T follicular helper cell (primary cell): ENCODE measurements around the gene C10orf95.
A peak's percentile ranks its signal among the peaks of the same experiment; 100 is the strongest.
"Not testable (repeated sequence)": the region's sequence is repeated elsewhere in the genome, so short reads cannot be mapped to it uniquely, and the experiment has no call there.

Experiments used
- DNase-seq: peaks from one replicate; pipeline ENCODE4 v3.0.0-alpha.2; 2020; ENCODE audit warnings: low read depth

The C10orf95 gene

GRCh38 chr10:102465466-102465865 lies 14.1 kb upstream of the C10orf95 start:
- DNase-seq: no peak

GRCh38 chr10:102463983-102464382 lies 12.6 kb upstream of the C10orf95 start:
- DNase-seq: no peak

GRCh38 chr10:102462512-102463054 lies 11.2 kb upstream of the C10orf95 start:
- DNase-seq: no peak

GRCh38 chr10:102461187-102462054 lies 10.1 kb upstream of the C10orf95 start:
- peak; percentile 91 for DNase-seq

GRCh38 chr10:102460836-102461186 lies 9.5 kb upstream of the C10orf95 start:
- DNase-seq: no peak

- DNase-seq: no peak
Measured at GRCh38 chr10:102458656-102459055, 7.3 kb upstream of the C10orf95 start.

- DNase-seq: no peak
Measured at GRCh38 chr10:102457591-102458150, 6.3 kb upstream of the C10orf95 start.

- DNase-seq: no peak
Measured at GRCh38 chr10:102455893-102456471, 4.6 kb upstream of the C10orf95 start.

GRCh38 chr10:102454662-102455487 lies 3.5 kb upstream of the C10orf95 start:
- DNase-seq: not testable (repeated sequence)

GRCh38 chr10:102453502-102453901 lies 2.2 kb upstream of the C10orf95 start:
- DNase-seq: no peak

GRCh38 chr10:102452672-102453340 lies 1.5 kb upstream of the C10orf95 start:
- DNase-seq: no peak

GRCh38 chr10:102450374-102451104 lies 804 bp downstream of the C10orf95 start:
- peak; percentile 79 for DNase-seq

GRCh38 chr10:102450124-102450373 lies 1.3 kb downstream of the C10orf95 start:
- no peak for DNase-seq

- DNase-seq: peak; percentile 82
Measured at GRCh38 chr10:102449321-102450123, 1.8 kb downstream of the C10orf95 start.

GRCh38 chr10:102444851-102445250 lies 6.5 kb downstream of the C10orf95 start:
- DNase-seq: no peak

- DNase-seq: no peak
Measured at GRCh38 chr10:102438374-102438773, 13.0 kb downstream of the C10orf95 start.

- no peak for DNase-seq
Measured at GRCh38 chr10:102437515-102437914, 13.8 kb downstream of the C10orf95 start.

GRCh38 chr10:102436312-102436711 lies 15.0 kb downstream of the C10orf95 start:
- DNase-seq: no peak

GRCh38 chr10:102435529-102436233 lies 15.7 kb downstream of the C10orf95 start:
- DNase-seq: no peak

- DNase-seq: no peak
Measured at GRCh38 chr10:102435133-102435497, 16.2 kb downstream of the C10orf95 start.
